NAMALWA (cell line): ENCODE results near the gene ELK4.

Experiments
- DNase-seq: peaks from one replicate; pipeline ENCODE4 v3.0.0-alpha.2; 2015; ENCODE audit warnings: low spot score

ELK4 gene

GRCh38 chr1:205629751-205630150 is 2.1 kb downstream of the ELK4 start:
- DNase-seq: peak; percentile 46

GRCh38 chr1:205627956-205628355 is 3.9 kb downstream of the ELK4 start:
- no peak for DNase-seq

DNA sequence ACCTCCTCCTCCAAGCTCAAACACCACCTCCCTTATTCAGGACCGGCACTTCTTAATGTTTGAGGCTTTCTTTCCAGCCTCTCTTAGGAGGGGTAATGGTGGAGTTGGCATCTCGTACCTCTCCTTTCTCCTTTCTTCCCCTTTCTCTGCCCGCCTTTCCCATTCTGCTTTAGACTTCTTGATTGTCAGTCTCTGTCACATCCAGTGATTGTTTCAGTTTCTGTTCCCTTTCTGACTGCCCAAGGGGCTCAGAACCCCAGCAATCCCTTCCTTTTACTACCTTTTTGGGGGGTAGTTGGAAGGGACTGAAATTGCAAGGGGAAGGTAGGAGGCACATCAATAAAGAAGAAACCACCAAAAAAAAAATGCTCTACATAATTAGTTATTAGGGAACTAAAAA is 5.6 kb downstream of the ELK4 start:
- DNase-seq: peak; percentile 42

- DNase-seq: no peak
These were observed 8.2 kb downstream of the ELK4 start for GRCh38 chr1:205623646-205624045.

DNA sequence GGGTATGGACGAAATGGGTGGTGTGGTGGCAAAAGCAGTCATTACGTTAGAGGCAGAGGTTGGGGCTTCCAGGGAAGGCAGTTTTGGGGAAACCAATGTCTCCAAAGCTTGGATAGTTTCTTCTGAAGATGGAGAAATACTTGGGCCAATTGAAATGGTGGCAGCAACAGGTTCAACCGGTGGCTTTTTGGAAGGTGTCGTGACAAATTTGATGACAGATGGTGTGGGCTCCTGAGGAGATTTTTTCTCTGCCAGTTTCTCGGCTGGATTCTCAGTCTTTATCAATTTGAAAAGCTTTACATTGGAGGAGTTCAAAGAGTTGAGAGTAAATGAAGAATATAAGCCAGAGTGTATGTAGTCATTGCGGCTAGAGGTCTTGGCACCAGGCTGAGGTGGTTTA is 11.5 kb downstream of the ELK4 start:
- DNase-seq: no peak

GRCh38 chr1:205619376-205619775 is 12.4 kb downstream of the ELK4 start:
- DNase-seq: no peak

- DNase-seq: no peak
These were observed 15.1 kb downstream of the ELK4 start for GRCh38 chr1:205616563-205617293.

DNA sequence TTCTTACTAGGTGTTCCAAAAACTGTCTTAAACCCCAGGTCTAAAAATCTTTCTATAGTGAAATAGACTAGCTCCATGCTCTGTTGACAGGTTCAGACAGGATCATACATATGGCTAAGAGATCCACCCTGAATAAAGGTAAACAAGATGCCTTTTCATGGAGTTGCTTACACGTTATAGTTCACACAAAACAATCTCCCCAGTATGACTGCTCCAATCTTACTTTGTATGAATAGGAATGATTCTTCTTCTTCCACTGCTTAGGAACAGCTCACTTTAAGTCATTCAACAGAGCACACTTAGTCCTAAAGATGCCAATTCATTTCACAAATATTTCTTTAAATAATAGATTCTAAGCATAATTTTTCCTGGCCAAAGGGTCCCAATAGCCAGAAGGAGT is 16.0 kb downstream of the ELK4 start:
- DNase-seq: no peak

- DNase-seq: no peak
These were observed 17.9 kb downstream of the ELK4 start for GRCh38 chr1:205613854-205614412.

DNA sequence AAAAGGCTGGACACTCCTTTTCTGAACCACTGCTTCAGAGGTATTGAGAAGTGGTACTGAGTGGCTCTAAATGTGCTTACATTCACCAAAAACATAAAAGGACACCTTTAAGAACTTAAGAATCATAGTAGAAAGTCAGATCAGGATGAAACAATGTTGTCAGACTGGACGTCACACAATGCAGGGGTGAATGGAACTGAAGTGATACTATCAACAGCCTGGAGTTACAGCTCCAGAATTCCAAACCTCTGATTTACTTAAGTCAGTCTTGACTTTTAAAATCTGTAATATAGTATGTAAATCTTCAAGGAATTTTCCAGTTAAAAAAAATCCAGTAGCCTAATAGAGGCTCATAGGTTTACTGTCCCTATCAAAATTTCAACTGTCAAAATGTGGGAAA is 19.3 kb downstream of the ELK4 start:
- DNase-seq: no peak

DNA sequence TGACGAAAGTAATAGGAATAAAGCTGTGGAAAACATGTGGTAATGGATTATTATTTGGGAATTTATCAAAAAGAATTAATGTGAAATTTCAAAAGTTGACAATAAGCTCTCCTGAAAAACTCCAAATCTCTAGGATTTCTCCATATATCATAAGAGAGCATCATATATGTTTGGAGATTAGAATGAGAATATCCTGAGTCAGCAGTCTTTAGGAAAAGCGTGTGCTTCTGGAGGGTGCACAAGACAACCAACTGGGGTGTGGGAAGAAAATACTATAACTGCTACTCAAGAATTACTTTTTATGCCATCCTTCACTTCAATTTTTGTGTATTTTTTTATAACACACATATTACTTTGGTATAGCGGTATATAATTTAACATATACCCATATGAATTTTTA is 19.7 kb downstream of the ELK4 start:
- DNase-seq: no peak

DNA sequence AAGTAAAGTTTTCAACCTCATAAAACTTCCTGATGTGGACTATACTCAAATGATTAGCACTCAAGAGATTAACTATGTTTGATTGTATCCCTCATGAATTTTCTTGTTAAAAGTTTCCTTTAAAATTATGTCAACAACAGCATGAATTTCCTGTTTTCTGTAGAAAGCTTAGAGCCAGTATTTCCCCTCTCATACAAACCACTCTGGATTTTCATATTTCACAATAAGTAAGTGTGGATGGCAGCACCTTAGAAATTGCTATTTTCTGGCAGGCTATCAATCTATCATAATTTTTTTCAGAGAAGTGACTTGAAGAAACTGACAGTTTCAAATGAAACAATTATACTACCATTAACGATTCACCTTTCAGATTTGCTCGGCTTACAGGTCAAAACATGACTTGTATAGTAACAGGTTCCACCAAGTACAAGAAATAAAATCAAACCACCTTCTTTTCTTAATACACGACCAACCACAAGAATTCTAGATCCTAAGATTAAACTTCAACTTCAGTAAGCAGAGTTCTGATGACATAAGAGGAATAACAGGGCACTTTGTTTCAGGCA is 20.8 kb downstream of the ELK4 start:
- DNase-seq: no peak

DNA sequence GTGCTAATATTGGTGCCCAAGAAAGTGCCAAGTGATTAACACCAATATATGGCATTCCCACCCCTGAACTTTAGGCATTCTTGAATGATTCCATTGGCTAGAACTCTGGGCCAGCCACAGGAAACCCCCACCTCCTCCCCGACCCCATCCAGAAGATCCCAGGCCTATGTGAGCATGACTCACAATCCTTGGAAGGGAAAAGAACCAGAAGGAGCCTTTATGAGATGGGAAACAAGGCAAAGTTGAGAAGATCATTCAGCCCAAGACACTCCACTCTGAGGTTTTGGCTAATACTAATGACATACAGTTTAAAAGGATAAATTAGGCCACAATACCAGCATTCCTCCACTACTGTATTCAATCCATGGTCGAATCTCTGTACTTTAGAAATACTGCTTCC is 21.8 kb downstream of the ELK4 start:
- DNase-seq: no peak

GRCh38 chr1:205604825-205605505 is 26.8 kb downstream of the ELK4 start:
- DNase-seq: no peak

GRCh38 chr1:205604059-205604458 is 27.8 kb downstream of the ELK4 start:
- DNase-seq: no peak

- DNase-seq: no peak
These were observed 30.6 kb downstream of the ELK4 start for GRCh38 chr1:205601205-205601604.

- DNase-seq: no peak
These were observed 31.7 kb downstream of the ELK4 start for GRCh38 chr1:205600085-205600484.

GRCh38 chr1:205599669-205600042 is 32.2 kb downstream of the ELK4 start:
- no peak for DNase-seq

DNA sequence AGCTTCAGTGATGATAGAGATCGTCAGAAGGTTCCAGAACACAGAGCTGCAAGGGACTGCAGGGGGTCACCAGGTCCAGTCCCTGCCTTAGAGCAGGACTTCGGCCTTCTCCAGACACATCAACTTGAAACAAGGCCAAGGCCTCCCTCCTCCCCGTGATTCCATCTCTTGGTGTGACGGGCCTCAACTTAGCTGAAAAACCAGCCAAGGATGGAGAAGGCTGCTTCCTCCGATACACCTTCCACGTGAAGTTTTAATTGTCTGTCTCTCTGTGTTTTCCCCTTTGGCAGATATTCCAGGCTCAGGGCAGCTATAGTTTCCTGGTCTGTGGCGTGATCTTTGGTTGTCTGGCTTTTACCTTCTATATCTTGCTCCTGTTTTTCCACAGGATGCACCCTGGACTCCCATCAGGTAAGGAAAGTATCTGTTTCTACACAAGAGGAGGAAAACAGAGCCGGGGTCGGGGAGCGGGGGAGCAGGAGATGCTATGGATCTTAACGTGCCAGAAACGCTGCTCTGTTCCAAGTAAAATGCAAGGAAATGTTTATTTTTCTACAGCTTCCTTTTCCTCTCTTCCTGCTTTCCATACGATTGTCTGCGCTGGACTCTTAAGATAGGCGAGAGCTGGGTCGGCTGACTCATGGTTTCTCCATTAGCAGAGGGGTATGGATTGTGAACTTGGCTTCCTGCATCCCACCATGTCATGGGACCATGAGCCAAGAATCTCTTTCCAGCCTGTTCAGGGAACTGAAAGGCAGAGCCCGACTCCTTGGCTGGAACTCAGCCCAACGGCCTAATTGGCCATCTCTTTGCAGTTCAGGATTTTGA is 32.8 kb downstream of the ELK4 start:
- DNase-seq: no peak

GRCh38 chr1:205597691-205598314 is 34.0 kb downstream of the ELK4 start:
- no peak for DNase-seq

- no peak for DNase-seq
These were observed 34.9 kb downstream of the ELK4 start for GRCh38 chr1:205596876-205597275.

- DNase-seq: no peak
These were observed 36.0 kb downstream of the ELK4 start for GRCh38 chr1:205595861-205596260.
